GM19395 (cell line): ENCODE measurements around the gene USP35.
"Not testable (repeated sequence)": the region's sequence is repeated elsewhere in the genome, so short reads cannot be mapped to it uniquely, and the experiment has no call there.

Experiments
- ATAC-seq: cut with Tn5 transposase; IDR thresholded peaks from one replicate; pipeline ENCODE4 v1.9.1; 2021; ENCODE audit warnings: mild to moderate bottlenecking, moderate library complexity; ENCODE audit not compliant: unreplicated experiment

The USP35 gene

DNA sequence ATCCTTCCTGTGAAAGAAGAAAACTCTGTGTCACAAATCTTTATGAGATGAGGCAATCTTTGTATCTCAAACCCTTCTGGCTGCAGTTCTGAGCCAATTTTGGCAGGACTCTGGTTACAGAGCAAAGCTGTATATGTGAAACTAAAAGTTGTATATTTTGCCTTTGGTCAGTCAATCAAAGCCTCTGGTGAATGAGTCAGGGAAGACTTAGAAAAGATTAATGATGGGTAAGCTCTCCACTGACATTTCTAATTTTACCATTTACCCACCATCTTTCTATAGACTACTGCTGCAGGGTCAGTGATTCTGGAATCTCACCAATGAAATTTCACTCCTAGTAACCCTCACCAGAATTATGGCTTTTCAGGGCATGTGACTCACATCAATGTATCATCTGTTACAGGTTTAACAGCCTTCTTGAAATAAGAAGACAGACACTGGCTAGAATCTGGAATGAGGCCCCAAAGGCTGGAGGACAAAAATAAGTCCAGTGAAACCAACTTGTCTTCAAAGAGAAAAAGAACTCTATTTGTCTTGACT is 43.3 kb downstream of the USP35 start:
- ATAC-seq = no peak

DNA sequence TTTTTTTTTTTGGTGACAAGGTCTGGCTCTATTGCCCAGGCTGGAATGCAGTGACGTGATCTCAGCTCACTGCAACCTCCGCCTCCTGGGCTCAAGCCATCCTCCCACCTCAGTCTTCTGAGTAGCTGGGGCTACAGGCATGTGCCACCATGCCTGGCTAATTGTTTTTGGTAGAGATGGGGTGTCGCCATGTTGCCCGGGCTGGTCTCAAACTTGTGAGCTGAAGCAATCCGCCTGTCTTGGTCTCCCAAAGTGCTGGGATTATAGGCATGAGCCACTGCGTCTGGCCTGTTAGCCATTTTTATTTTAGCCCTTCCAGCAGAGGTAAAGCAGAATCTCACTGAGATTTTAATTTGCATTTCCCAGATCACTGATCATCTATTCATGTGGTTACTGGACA is 44.3 kb downstream of the USP35 start:
- ATAC-seq = not testable (repeated sequence)

DNA sequence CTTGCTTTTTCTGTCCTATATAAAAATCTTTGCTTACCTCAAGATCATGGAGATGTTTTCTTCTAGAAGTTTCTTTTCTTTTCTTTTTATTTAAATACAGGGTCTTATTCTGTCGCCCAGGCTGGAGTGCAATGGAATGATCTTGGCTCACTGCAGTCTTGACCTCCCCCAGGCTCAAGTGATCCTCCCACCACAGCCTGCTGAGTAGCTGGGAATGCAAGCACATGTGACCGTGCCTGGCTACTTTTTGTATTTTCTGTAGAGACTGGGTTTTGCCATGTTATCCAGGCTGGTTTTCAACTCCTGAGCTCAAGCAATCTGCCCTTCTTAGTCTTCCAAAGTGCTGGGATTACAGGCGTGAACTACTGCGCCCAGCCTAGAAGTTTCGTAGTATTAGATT is 45.3 kb downstream of the USP35 start:
- no peak for ATAC-seq

DNA sequence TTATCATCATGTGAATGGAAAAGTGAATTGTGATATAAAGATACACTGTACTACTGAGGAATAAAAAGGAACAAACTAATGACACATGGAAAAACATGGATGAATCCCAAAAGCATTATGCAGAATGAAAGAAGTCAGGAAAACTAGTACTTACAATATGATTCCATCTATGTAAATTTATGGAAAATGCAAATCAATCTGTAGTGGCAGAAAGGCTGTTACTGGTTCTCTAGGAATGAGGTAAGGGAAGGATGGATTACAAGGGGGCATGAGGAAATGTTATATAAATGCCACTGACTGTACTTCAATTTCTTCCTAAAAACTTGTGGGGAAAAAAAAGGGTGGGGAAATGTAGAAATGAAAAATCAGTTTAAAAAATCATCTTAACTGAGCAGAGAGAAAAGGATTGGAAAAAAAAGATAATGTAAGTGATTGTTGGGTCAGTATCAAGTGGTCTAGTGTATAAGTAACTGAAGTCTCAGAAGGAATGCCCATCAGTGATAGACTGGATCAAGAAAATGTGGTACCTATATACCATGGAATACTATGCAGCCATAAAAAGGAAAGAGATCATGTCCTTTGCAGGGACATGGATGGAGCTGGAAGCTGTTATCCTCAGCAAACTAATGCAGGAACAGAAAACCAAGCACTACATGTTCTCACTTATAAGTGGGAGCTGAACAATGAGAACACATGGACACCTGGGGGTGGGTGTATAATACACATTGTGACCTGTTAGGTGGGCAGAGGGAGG is 48.8 kb downstream of the USP35 start:
- no peak for ATAC-seq

DNA sequence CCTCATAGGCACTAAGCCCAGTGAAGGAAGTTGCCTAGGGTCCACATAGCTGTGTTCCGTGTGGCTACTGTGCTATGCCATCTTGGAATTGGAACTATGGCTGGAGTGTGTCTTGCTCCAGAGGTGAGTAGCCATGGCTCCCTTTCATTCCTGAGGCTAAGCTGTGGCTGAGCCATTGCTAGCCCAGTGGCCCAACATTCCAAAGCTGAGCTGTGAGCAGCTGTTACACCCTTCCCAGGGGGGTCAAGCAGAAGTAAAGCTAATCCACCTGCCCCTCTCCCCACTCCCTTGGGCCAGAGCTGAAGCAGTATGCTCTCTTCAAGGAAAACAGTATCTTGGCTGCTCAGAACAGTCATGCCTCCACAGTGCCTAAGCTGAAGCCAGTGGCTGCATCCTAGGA is 51.1 kb downstream of the USP35 start:
- no peak for ATAC-seq

DNA sequence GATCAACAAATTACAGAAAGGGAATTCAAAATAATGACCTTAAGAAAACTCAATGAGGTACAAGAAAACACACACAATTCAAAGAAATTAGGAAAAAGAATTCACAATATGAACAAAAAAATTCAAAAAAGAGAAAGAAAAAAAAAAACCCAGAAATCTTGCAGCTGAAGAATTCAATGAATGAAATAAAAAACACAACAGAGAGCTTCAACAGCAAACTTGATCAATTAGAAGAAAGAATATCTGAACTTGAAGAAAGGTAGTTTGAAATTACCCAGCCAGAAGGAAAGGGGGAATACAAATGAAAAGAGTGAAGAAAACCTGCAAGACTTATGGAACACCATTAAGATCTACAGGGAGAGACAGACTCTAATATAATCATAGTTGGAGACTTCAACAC is 52.8 kb downstream of the USP35 start:
- no peak for ATAC-seq

DNA sequence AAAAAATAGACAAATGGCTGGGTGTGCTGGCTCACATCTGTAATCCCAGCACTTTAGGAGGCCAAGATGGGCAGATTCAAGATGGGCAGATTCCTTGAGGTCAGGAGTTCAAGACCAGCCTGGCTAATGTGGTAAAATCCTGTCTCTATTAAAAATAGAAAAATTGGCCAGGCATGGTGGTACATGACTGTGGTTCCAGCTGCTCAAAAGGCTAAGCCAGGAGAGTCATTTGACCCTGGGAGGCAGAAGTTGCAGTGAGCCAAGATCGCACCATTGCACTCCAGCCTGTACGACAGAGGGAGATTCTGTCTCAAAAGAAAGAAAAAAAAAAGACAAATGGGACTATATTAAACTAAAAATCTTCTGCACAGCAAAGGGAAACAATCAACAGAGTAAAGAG is 55.4 kb downstream of the USP35 start:
- no peak for ATAC-seq

DNA sequence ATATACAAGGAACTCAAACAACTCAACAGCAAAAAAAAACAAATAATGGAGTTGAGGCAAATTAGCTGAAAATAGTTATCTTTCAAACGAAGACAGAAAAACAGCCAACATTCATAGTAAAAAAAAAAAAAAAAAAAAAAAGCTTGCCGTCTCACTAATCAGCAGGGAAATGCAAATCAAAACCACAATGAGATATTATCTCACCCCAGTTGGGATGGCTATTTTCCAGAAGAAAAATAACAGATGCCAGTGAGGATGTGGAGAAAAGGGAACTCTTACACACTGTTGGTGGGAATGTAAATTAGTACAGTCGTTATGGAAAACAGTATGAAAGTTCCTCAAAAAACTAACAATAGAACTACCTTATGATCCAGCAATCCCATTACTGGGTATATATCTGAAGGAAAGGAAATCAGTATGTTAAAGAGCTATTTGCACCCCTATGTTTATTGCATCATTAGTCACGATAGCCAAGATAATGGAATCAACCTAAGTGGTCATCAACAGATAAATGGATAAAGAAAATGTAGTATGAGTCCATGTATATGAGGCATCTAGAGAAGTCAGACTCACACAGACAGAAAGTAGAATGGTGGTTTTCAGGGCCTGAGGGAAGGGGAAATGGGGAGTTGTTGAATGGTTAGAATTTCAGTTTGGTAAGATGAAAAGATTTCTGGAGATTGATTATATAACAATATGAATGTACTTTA is 56.0 kb downstream of the USP35 start:
- ATAC-seq = no peak

DNA sequence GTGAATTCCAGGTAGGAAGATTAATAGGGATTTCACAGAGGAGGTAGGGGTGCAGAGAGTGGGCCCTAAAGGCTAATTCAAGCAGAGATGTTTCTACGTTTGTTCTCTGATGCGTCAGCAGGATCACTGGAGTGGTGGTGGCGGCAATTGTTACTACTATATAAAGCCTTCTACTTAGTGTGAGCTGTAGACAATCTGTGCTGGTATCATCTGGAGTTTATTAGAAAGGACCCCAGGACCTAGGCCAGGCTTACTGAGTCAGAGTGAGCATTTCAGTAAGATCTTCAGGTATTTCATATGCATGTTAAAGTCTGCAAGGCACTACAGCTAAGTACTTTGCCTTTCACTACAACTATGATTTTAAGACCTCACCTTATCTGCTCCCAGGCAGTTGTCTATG is 59.5 kb downstream of the USP35 start:
- ATAC-seq = no peak

DNA sequence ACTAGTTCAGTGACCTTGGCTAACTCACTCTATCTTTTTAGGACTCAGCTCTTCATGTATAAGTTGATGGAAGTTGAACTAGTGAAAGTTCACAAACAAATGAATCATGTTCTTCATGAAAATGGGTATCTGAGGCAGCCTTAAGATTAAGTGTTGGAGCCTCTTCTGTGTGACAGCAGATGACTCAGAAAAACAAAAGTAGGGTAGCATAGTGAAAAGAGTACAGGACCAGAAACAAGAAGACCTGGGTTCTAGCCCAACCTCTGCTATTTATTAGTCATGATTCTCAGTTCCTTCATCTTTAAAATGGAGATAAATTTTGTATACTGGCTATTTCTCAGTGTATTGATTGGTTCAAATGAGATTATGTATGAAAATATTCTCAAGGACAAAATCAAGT is 60.2 kb downstream of the USP35 start:
- ATAC-seq = no peak

DNA sequence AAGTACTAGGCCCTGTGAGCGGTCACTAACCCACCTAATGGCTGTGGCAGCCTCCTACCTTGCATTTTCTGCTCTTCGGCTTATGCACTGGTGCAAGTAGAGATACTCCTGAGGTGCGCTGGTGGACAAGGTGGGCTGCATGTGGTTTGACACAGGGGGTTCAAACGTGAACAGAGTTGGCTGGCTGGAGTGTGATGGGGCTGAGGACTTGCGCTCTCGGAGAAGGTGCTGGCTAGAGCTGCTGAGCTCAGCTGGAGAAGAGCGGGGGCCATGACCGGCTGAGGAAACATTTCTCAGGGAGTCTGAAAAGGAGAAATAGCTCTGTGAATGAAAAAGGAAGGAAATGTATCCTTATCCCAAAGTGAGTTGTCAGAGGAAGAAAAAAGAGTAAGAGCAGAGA is 61.4 kb downstream of the USP35 start:
- no peak for ATAC-seq

DNA sequence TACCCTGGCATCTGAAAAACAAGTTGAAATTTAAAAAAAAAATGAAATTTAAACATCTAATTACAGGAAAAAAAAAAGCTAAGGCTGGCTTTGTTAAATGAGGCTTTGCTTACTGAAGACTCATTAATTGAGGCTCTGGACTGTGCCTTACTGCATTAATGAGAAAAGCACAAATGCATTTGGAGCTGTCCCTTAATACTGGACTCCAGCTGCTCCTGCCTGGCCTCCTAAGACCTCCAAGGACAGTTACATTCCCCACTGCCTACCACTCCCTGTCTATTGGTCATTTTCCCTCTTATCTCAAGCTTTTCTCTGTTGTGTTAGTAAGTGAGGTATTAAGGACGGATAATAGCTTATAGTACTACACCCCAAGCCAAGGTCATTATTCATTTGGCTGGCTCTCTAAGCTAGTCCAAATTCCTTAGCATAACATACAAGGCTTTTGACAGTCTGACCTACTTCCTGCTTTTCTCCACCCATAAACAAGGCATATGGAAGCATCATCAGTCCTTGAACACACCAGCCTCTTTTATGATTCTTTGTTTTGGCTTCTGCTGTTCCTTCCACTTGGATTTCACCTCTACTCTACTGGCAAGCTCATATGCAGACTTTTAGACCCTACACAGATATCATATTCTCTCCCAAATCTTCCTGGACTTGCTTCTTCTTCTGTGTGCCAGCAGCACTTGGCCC is 62.5 kb downstream of the USP35 start:
- no peak for ATAC-seq

DNA sequence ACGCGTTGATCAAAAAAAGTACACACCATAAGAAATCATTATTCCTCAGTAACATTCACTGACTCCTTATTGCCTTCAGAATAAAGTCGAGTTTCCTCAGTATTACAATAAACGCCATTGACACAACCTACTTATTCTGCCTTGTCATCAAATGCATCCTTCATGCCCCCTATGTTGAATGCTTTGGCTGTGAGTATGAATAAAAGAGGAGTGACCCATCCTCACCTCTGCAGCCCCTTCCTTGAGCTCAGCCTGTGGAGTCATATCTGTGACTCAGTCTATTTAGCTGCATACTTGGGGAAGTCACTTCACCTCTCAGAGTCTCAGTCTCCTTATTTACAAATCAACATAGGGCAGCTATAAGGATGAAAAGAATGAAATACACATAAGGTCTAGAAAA is 65.1 kb downstream of the USP35 start:
- no peak for ATAC-seq

DNA sequence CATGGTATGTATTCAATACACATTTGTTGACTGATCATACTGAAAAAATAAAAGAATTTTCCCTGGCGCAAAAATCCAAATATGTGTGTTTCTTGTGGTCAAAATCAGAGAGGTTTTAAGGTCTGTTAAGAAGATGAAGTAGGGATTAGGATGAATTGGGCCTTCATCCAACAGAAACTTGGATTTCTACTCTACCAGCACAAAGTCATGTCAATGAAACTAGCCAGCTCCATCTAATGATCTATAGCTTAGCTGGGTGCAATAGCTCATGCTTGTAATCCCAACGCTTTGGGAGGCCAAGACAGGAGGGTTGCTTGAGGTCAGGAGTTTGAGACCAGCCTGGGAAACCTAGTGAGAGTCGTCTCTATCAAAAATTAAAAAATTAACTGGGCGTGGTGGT is 65.5 kb downstream of the USP35 start:
- ATAC-seq = no peak

DNA sequence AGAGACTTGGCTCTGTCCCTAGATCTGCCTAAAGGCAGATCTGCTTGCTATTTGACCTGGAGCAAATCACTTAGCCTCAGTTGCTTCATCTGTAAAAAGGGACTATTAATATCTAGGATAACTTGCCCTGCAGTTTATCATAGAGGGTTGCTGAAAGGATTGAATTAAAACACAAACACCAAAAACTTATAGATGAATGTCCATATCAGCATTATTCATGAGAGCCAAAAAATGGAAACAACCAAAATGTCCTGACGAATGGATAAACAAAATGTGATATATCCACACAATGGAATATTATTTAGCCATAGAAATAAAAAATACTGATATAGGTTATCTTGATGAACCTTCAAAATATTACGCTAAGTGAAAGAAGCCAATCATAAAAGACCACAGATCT is 67.2 kb downstream of the USP35 start:
- ATAC-seq = no peak

DNA sequence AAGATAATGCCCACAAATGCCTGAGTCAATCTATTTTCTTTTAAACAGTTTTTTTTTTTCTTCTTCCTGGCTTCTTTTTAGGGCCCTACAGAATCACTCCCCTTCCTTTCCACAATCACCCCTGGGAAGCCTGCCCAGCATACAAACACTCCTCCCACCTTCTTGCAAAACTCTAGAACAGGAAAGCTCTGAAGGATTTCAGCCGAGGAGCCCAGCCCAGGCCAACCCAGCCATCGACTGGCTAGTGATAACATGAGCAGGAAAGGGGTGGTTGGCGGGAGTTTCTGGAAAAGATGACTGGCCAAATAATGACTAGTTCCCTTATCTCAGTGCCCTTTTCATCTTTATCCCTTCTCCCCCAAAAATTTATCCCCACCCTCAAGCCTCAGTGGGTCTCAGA is 68.2 kb downstream of the USP35 start:
- ATAC-seq = no peak

DNA sequence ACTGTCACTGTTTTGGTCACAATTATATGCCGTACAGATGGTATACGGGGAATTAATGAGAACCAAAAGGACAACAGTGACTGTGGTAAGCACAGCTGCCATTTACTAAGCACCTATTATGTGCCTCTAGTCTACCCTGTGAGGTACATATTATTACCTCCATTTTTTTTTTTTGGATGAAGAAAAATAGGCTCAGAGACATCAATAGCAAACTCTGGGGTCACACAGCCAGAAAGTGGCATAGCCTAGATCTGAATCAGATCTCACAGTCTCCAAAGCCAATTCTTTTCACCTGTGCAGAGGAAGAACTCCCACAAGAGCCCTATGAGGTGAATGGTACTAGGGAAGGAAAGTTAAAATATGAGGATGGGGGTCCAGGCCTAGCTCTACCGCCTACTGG is 68.9 kb downstream of the USP35 start:
- ATAC-seq = no peak

DNA sequence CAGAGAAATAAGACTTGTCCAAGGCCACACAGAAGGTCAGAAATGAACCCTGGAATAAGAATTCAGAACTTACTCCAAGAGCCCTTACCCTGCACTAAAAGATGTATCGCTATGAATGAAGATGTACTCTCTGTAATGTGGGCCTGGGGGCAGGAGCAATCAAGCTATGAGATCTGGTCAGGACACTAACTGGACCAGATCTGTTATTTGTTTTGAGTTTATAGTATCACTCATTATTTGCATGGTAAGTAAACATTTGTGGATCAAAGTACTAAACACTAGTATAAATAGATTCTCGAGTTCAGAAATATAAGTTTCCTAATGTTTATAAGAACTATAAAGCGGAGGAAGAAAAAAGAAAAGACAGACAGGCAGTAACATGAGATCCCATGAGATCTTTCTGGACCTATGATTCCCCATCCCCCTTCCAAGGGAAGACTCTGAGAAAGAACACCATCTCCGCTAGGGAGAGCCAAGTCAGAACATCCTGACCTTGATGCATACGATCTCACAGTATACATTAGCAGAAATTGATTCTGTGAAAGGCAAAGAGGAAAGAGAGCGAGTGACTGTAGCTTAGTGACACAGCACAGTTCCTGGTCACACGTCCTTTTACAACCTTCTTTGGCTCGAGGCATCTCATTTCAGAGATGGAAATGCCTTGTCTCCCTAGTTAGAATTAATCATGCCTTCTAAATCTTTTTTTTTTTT is 71.2 kb downstream of the USP35 start:
- no peak for ATAC-seq

DNA sequence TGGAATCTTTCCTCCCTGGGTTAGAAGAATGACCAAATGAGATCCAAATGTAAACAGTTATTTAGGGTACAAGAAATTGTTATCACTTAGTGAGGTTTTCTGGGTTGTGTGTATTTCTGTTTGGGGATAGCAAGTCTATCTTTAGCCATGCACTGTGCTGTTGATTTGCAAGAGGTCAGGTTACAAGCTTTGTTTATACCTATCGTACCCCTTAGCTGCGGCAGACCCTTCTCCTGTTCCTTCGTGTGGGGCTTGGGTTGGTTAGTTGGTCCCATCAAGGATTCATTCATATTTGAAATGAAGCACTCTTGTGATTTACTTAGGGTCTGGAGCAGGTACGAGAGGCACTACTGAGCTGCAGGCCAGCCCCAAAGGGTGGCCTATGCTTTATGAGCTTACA is 72.6 kb downstream of the USP35 start:
- ATAC-seq = no peak

DNA sequence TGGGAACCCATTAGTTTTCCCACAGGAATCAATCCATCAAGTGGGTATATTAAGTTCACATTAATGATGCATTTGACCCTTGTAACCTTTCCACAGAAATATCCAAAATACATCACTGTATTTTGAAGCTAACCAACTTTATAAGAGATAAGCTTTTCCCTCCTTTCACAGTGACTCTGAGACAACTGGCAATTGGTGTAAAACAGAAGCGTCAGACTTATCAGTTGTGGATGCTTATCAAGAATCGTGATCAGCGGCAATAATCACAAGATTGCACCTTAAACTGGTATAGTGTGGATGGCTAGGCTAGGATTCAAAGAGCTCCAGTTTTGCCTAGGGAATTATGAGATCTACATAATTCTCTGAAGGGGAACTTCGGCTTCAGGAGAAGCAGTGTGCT is 73.1 kb downstream of the USP35 start:
- ATAC-seq = no peak

DNA sequence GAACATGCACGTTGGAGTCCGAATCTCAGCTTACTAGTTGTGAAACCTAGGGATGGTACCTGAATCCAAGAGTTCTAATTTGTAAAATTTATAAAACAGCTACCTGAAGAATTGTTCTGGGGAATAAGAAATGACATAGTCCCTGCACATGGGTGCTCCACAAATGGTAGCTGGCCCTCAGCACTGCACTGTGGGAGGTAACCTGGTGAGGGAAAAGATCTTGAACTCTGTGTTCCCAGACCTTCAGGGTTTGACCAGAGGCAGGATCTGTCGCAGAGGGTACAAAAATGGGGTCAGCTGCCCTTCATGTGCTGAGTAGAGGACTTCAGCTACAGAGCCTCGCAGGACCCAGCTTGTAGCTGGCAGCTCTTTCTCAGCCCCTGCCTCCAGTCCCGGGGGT is 73.5 kb downstream of the USP35 start:
- no peak for ATAC-seq
